NCI-H2227 treated with DMSO at 0.1 percent for 48 hours (cell line): Measurements from ENCODE around the gene SPOCK1.

Experiments used
- DNase-seq: peaks from one replicate; lab custom pipeline; 2025; lab: John Stamatoyannopoulos, UW

Gene SPOCK1

DNA sequence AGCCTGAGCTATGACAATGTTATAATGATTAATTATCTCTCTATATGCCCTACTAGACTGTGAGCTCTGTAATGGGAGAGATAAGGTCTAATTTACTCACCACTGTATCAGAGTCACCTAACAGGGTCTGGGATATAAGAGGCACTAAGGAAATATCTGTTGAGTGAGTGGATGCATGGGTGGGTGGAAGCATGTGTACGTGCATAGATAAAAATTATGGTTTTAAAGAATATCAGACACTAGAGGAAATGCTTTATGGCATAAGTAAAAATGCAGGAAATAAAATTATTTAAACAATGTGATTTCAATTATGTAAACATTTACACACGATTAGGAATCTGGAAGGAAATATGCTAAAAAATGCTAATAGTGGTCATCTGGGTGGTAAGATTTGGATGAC is 137.8 kb downstream of the SPOCK1 start:
- DNase-seq: no peak

DNA sequence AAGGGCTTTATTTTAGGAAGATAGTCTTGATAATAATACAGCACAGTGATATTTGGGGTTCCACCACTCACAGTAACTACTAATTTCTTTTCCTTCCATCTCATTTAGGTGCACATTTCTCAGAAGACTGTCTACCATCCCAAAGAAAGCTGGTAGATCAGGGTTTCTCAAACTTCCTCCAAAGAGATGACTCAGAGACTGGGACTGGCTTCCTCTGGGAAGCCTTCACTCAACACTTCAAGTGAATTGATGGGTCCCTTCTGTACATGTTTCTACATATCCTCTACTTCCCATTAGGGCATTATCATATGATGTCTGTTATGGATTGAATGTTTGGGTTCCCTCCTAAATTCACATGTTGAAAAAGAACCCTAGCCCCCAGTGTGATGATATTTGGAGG is 138.5 kb downstream of the SPOCK1 start:
- DNase-seq: no peak

DNA sequence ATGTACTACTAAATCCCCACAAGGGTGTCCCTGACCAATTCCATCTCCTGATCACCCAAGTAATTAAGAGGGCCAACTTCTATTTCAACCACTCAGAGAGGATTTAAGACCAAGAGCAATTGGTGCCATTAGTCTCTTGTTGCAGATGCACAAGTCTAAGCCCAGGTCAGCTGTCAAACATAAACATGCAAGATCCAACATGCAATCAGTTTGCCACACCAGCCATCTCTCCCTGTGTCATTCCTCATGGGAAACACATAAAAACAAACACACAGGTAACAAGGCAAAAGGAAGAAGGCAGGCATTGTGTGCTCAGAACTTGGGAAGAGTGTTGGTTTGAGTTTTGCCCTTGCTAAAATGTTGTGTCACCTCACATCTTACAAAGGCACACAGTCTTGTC is 139.2 kb downstream of the SPOCK1 start:
- DNase-seq: no peak

DNA sequence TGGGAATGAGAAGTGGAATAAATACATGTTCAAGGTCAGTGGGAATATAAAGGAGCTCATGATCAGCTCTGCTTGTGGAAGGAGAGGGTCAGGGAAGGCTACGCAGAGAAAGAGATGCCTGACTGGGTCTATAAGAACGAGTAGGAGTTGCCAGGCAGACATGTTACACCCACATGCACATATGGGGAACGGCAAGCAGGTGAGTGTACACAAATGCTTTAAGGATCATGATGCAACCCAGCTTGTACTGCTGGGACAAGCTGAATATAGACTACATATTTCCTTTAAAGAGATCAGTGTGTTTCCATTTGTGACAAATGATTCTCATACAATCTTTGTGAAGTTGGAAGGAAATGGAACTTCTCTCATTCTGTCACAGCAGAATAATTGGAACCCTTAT is 141.7 kb downstream of the SPOCK1 start:
- no peak for DNase-seq

DNA sequence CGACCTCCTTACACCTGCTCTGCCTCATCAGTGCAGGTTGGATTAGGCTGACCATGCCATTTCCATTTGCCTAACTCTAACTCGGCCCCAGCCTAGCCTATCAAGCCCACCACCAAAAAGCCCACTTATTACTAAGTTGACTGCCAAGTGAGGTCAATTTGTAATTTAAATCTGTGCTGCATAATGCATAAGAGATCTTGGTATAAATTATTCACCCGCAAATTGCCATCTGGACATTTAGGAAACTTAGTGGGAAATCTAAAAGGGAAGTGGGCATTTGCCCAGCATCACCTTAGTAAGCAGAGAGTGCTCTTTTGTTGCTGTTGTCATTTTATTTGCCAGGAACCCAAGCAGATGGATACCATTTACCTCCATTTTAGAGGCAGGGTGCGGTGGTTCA is 143.0 kb downstream of the SPOCK1 start:
- DNase-seq: no peak

DNA sequence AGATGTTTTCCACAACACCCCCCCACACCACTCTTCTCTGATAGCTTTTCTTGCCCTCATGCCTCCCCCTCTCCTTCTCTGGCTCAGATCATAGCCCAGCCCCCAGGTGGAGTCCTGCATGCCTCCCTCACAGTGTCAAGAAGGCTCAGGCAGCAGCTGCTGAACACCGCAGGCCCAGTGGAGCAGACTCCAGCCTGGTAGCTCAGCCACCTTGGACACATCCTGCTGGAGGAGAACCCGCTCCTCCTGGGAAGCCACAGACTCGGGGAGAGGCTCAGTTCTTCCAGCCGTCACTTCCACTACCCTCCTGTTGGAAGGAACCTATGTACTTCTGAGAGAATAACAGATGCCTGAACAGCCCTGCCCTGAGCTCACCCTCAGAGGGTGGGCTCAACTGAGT is 143.4 kb downstream of the SPOCK1 start:
- no peak for DNase-seq

DNA sequence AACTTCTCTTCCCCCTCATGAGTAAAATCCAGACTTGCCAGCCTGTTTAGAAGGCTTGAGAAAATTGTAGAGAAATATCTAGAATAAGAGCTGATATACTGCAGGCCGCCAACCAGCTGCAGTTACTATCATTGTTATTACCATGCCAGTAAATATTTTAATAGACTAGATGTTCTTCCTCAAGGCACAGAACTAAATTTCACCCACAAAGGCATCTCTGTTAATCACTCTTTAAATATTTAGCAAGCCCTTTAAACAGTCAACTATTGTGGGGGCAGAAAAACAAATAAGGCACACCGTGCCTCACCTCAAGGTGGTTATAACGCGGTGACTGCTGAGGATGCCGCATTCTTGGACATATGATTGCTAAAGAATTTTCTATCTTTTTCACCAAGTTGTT is 147.0 kb downstream of the SPOCK1 start:
- DNase-seq: no peak

DNA sequence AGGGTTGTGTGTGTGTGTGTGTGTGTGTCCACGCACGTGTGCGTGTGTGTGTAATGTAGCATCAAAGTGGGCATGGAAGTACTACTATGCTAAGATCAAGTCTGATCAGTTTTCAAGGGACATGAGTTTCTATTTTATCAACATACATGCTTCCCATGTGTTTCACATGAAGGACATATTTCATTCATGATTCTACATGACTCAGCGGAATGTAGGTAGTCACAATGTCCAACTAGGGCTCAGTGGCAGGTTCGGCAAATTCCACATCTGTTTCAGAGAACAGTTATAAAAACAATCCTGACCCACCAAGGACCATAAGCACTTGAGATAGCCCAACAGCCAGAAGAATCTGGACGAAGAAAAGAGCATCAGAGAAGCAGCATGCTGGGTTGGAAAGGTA is 148.3 kb downstream of the SPOCK1 start:
- no peak for DNase-seq

DNA sequence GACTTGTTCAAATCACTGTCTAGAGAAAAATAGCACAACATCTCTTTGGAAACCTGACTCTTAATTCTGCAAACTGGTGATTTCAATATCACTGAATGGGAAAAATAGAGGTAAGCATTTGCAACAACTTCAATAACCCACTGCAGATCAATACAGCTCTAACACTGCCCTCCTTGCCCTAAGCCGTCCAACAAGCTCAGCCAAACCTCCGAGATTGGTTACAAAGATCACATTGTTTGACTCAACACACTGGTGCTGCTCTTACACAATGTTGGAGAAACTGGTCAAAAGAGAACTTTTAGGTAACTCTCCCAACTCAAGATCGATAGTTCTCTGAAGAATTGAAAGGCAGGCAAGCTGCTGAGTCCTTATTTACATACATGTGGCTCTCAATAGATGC is 150.4 kb downstream of the SPOCK1 start:
- no peak for DNase-seq

DNA sequence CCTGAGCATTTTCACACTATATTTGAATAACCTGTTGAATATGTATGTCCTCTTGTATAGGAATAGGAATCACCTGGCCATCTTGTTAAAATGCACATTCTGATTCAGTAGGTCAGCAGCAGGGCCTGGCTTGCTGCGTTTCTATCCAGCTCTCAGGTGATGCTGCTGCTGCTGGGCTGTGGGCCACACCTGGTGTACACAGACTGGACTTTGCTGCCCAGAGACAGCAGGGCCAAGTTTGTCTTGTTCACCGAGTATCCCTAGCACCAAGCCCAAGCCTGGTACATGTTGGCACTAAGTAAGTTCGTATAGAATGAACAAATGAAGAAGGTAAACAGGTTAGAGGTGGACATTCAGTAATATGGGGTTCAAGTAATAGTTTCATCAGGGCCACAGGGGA is 151.3 kb downstream of the SPOCK1 start:
- no peak for DNase-seq

DNA sequence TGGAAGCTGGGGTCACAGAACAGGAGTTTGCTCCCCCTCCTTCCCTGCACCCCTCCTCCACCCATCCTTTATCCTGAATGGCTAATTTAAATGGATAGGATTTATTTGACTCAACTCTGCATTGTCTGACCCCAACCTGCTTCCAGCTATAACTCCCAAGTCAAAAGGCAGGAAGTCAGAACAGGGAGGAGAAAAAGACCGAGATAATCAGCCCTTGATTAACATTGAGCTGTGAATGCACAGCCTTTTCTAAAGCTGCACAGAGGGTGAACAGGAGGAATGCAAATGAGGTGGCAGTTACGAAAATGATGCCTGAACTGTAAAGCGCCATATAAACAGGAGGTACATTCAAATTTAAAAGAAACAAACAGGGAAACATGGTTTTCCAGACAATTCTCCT is 152.8 kb downstream of the SPOCK1 start:
- no peak for DNase-seq

DNA sequence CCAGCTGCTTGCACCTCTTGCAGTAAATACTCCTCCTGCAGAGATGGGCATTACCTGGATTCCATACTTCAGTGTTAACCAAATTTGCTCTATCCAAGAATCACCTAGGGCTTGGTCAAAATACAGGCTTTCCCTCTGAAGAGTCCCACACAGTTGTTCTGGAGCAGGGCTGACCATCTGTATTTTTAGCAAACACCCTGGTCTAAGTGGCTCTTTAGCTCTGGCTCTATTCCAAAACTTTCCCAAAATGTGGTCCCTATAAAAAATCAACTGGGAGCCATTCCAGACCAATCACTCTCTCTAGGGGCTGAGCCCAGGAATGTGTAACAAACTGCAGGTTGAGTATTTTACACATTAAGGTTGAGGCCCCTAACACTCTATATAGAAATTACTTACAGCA is 153.7 kb downstream of the SPOCK1 start:
- no peak for DNase-seq

DNA sequence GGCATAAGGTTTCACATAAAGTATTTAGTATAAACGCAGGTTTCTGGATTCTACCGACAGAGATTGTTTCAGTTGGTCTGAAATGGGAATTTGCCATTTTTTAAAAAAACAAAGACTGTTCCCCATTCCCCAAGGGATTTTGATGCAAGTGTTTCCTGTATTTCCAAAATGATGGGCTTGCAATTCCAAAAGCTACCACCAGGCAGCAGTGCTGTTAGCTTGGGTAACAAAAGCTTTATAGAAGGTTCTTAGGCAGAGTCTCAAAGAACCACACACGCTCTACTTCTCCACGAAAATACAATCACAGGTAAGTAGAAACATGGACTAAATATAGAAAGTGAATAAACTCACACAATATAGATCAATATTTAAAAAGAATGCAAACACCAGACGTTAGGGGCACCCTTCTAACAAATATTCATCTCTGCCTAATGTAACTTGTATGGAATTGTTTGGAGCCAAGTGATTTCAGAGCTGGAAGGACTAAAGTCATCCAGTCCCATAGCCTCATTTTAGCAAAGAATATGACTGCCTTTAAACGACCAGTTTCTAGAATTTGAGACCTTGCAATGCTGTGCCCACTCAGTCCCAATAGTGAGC is 154.3 kb downstream of the SPOCK1 start:
- no peak for DNase-seq

DNA sequence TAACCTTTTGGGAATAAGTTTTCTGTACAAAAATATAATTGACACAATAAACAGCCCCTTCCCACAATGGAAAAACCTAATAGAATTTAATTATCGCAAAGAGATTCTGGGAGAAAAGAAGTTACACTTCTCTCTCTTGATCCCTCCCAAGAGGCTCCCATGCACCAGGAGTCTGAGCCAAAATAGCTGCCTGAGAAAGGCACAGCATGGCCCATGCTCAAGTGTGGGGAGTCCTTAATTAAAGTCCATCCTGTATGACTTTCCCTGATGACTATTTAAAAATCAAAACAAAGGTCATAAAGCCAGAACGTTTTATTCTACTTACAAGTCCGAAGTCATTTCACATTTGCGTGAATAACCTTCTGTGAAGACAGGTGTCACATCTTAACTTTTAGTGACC is 155.1 kb downstream of the SPOCK1 start:
- DNase-seq: no peak

DNA sequence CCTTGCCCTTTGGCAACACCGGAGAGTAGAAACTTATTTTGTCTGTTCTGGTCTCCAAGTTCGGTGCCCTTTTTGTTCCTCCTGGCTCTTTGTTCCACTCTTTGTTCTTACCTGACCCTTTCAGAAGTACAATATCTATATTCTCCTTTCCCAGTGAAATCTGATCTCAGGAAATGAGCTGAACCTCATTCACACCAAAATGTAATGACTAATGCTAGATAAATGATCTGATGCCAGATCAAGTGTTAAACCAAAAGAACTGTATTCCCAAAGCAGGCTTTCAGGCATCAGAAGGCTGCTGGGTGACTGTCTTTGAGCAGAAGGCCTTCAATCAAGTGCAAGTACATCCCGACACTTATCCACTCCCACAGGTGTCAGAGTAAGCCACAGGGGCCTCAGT is 156.4 kb downstream of the SPOCK1 start:
- DNase-seq: no peak

DNA sequence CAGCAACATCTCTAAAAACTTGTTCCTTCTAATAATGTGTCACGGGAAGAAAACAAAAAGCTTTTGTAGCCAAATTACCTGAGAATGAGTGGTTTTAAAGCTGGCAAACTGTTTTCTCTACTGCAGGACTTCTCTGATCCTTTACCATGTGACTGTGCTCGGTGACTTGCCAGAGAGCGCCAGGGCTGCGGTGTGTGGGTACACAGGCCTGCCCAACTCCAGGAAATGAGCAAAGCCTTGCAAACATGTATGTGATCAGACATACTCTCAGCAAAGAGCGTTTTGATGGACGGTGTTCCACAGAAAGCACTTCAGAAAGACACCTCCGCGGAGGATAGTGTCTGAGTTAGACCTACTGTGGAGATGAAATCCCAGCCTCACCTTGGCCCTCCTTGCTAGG is 157.3 kb downstream of the SPOCK1 start:
- DNase-seq: no peak

DNA sequence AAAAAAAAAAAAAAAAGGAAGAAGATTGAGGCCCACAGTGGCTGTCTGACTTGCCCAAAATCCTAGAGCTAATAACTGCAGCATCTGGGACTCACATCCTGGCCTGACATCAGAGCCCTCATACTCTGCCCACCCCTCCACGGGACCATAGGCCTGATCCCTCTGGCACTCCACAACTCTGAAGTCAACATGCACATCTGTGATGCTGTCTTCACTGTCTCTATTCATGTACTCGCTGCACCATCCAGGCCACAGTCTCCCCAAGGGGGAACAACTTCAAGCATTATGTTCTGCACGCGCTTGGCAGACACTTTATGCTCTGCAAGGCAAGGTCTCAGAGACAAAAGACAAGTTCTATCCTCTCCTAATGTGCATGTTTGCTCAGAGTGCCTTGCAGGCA is 158.2 kb downstream of the SPOCK1 start:
- no peak for DNase-seq

DNA sequence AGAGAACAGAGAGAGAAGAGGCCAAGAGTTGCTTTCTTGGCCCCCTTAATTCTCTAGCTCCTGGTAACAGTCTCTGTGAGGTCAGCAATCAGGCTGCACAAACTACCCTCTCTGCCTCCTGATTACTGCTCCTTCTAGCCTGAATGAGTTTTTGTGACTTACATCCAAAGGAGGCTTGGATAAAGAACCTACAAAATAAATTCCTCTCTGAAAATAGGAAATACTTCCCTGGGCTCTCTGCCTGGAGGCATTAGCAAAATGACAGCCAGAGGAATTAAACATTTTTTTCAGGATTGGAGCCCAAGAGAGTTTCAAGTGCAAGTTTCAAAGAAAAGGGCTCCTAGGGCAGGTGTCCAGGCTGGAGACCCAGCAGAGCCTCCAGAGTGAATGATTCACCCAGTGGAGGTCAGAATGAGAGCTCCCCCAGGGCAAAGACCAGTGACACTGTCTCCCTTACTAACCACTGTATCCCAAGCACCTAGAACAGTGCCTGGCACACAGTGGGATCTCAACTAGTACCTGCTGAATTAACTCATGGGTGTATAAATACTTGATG is 162.5 kb downstream of the SPOCK1 start:
- DNase-seq: no peak

DNA sequence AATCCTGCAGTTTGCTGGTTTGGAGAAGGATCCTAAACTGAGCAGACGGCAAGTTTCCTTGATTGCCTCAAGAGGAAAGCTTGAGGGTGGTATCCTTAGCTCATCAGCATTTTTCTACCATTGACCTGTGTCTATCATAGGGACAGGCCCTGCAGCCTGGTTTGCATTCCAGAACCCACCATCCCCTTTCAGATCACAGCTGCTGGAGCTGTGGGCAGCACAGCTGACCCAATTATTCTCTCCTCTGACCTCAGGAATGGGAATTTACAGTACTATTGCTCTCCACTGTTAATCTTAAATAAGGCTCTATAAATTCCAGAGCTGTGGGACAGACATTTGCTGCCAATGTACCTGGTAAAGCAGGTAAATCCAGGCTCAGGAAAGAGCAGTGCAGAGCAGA is 163.0 kb downstream of the SPOCK1 start:
- no peak for DNase-seq

DNA sequence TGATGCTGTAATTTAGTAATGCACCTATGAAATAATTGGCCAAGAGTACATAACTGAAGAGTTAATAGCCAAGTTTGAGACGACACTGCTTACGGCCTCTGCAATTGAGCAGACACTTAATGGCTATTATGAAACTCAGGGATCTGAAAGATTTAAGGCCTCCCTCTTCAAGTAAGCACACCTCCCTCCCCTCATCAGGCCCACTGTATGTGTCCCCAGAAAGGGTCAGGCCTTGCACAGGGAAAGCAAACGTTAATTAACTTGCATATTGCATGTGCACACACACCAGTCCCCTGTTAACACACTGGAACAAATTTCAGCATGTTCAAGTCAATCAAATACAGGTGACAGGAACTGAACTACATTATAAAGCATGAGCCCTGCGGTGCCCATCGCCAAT is 163.6 kb downstream of the SPOCK1 start:
- DNase-seq: no peak

DNA sequence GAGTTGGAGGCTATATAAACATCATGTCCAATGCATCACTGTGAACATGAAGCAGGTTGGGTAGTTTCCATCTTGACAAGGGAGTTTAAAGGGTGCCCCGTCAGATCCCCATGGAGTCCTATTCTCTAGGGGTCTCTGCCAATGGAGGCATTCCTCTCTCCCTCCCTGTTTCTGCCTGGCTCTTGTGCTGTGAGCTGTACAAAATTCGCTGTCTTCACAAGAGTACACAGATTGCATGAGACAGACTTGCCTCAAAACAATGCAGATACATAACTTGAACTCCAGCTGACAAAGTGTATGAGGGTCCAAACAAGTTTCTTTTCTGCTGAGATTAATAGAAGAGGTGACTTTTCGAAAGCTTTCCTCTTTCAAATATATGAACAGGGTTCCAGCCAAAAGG is 165.2 kb downstream of the SPOCK1 start:
- no peak for DNase-seq

DNA sequence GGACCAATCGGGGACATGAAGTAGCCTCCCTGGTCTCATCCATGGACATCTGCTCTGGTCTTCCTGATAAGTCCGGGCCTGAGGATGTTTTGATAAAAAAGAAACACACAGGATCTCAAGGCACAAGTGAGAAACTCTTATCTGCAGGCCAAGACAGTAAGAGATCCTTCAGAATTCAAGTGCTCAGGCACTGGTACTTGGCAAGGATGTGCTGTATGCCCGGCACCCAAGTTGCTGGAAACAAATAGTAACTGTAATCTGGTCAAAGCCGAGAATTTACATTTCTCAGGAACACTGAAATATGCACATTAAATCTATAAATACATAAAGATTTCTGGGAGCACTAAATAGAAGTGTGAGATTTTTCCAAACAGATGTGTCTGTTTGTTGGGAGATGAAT is 165.7 kb downstream of the SPOCK1 start:
- no peak for DNase-seq

DNA sequence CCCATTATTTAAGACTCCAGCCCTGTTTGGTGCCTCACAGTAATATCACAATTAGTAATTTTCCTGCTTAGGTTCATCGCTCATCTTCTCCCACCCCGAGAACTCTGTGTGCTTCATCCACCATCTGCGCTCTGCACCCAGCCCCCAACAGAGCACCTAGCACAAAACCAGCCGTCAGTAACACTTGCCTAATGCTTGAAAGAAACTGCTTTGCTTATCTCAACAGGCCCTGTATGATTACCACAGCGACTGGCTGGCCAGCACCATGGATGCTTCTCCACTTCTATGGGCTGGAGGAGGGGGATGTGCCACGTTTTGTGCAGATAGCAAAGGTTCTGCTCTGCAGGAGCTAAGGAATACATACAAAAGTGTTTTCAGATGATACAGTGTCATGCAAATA is 166.8 kb downstream of the SPOCK1 start:
- no peak for DNase-seq

DNA sequence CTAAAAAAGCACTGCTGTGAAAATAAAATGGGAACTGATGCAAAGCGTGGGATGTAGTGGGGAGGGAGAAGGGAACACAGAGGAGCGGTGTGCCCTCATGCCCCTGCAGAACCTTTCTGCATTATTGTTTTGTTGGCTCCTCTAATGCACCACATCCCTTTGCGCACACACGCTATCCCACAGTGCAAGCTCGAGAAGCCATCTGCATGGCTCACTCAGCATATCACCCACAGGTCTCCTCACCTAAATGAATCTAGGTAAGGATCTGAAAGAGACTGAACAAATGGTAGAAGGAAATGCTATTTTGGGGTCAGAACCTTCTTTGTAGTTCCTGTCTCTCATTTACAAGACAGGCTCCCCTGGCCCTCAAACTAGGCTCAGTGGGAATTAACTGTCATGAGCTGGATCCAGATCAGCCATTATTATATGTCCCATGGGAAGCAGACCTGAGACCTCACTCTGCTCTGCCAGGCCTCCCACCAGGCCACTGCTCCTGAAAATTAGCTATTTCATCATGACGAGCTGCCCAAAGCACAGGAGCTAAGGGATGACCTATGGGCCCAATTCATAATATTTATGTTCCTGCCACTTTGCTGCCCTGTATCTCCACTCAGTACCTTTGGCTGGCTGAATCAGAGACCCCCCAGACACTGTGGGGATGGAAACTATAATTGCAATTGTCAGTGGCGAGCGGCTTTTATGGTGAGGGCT is 169.4 kb downstream of the SPOCK1 start:
- no peak for DNase-seq
